ENCODE results near the gene CADPS2. TPM values are rescaled to one million over a fixed set of nuclear protein-coding genes. Genes with fewer than 3 reads are reported as not detected.

CADPS2 gene
- total RNA-seq, 2 experiments from 2014 or later, result not detected

GRCh38 chr7:122677149-122677548 lies 209.1 kb downstream of the CADPS2 start:
- Mint-ChIP-seq H3K4me3 (no peak overlapping the region), H3K9me3 (peaks cover 2% of the 10 kb centered on the region), H3K4me1 (ENCODE audit: low read depth) (no peaks in the 10 kb centered on the region), H3K36me3 (ENCODE audit: low read depth) (no peaks in the 10 kb centered on the region), H3K27me3 (no peaks in the 10 kb centered on the region), H3K27ac (no peak overlapping the region)
- ATAC-seq (ENCODE audit: poor library complexity) (no peak), DNase-seq (no peak)
- no peak for TF ChIP-seq CTCF (IDR thresholded peaks at IDR 0.05)
- ChIA-PET CTCF (no interaction called here), POLR2A (no interaction called here)
- Histone ChIP-seq H3K9me3 (ENCODE audit: control insufficient read depth in 1 of 2, insufficient read depth in 1 of 2, low read length in 2 of 2) (peaks cover 0 to 18% of the 10 kb centered on the region in 2 experiments), H3K27ac (ENCODE audit: low read depth in 1 of 2, low read length in 2 of 2) (no peak overlapping the region), H3K4me3 (ENCODE audit: low read length) (no peak overlapping the region), H3K27me3 (ENCODE audit: control insufficient read depth in 1 of 2, insufficient read depth in 2 of 2, low read length in 2 of 2) (no peaks in the 10 kb centered on the region), H3K4me1 (ENCODE audit: insufficient read depth, low read length) (no peaks in the 10 kb centered on the region), H3K36me3 (ENCODE audit: insufficient read depth, low read length) (no peaks in the 10 kb centered on the region)
- intact Hi-C loops (cut with DNase I, micrococcal nuclease), result no loop called here

- ATAC-seq (ENCODE audit: poor library complexity), result no peak
- CTCF ChIA-PET, result no interaction called here
- no peaks in the 10 kb centered on the region for H3K4me1 Mint-ChIP-seq (ENCODE audit: low read depth)
Measured at GRCh38 chr7:122676466-122676865, 209.8 kb downstream of the CADPS2 start.

GRCh38 chr7:122675621-122676020 lies 210.6 kb downstream of the CADPS2 start:
- H3K9me3 ChIP-seq (ENCODE audit: control insufficient read depth in 1 of 2, insufficient read depth in 1 of 2, low read length in 2 of 2), result peaks cover 0 to 13% of the 10 kb centered on the region in 2 experiments
- H3K36me3 ChIP-seq (ENCODE audit: insufficient read depth, low read length), result no peaks in the 10 kb centered on the region
- intact Hi-C loops (cut with DNase I, micrococcal nuclease), result no loop called here
- no peak for DNase-seq
- H3K4me1 Mint-ChIP-seq (ENCODE audit: low read depth), result no peaks in the 10 kb centered on the region
- CTCF ChIA-PET, result no interaction called here
- TF ChIP-seq CTCF (IDR thresholded peaks at IDR 0.05), result no peak
- H3K27me3 ChIP-seq (ENCODE audit: control insufficient read depth in 1 of 2, insufficient read depth in 2 of 2, low read length in 2 of 2), result no peaks in the 10 kb centered on the region
- POLR2A ChIA-PET, result no interaction called here
- no peak overlapping the region for H3K27ac Mint-ChIP-seq
- H3K36me3 Mint-ChIP-seq (ENCODE audit: low read depth), result no peaks in the 10 kb centered on the region
- no peak overlapping the region for H3K4me3 Mint-ChIP-seq
- no peak overlapping the region for H3K4me3 ChIP-seq (ENCODE audit: low read length)
- H3K4me1 ChIP-seq (ENCODE audit: insufficient read depth, low read length), result no peaks in the 10 kb centered on the region
- H3K9me3 Mint-ChIP-seq, result peaks cover 2% of the 10 kb centered on the region
- no peak overlapping the region for H3K27ac ChIP-seq (ENCODE audit: low read depth in 1 of 2, low read length in 2 of 2)
- ATAC-seq (ENCODE audit: poor library complexity), result no peak
- H3K27me3 Mint-ChIP-seq, result no peaks in the 10 kb centered on the region

More at GRCh38 chr7:122676466-122676865, 209.8 kb downstream of the CADPS2 start:
- H3K4me3 ChIP-seq (ENCODE audit: low read length), result no peak overlapping the region
- Mint-ChIP-seq H3K36me3 (ENCODE audit: low read depth) (no peaks in the 10 kb centered on the region), H3K9me3 (peaks cover 2% of the 10 kb centered on the region), H3K27me3 (no peaks in the 10 kb centered on the region), H3K27ac (no peak overlapping the region), H3K4me3 (no peak overlapping the region)
- POLR2A ChIA-PET, result no interaction called here
- intact Hi-C loops (cut with DNase I, micrococcal nuclease), result no loop called here
- no peaks in the 10 kb centered on the region for H3K27me3 ChIP-seq (ENCODE audit: control insufficient read depth in 1 of 2, insufficient read depth in 2 of 2, low read length in 2 of 2)
- no peaks in the 10 kb centered on the region for H3K36me3 ChIP-seq (ENCODE audit: insufficient read depth, low read length)
- no peak overlapping the region for H3K27ac ChIP-seq (ENCODE audit: low read depth in 1 of 2, low read length in 2 of 2)
- TF ChIP-seq CTCF (IDR thresholded peaks at IDR 0.05), result no peak
- DNase-seq, result no peak
- peaks cover 0 to 17% of the 10 kb centered on the region in 2 experiments for H3K9me3 ChIP-seq (ENCODE audit: control insufficient read depth in 1 of 2, insufficient read depth in 1 of 2, low read length in 2 of 2)
- H3K4me1 ChIP-seq (ENCODE audit: insufficient read depth, low read length), result no peaks in the 10 kb centered on the region

Data from CD4-positive, alpha-beta T cell (primary cell).